Thymus (tissue), 2 donors: Measurements from ENCODE around the gene STRA6. TPM values are rescaled to one million over a fixed set of nuclear protein-coding genes. Genes with fewer than 3 reads are reported as not detected.

Experiments used
- polyA plus RNA-seq: library from polyadenylated mRNA; stranded (reverse); fragments of 200-250 nt; gene quantifications from one replicate; pipeline ENCODE4 v1.2.3, GENCODE V29; 2013
- total RNA-seq: library from RNA; stranded (reverse); fragments of 120-200 nt; gene quantifications from one replicate; pipeline ENCODE4 v1.2.4, GENCODE V29; 2013
- donor health status: healthy.

The STRA6 gene
- total and polyA plus RNA-seq, 2 donors = 0.68 to 2.6 TPM

Other genes starting within 250 kb of the STRA6 start
- gene STOML1, start 210.5 kb downstream of the STRA6 start, total RNA-seq = 13.0 TPM
- 19.1 TPM for gene STOML1, start 210.5 kb downstream of the STRA6 start, polyA plus RNA-seq
- gene PML, start 208.1 kb downstream of the STRA6 start, total RNA-seq = 13.0 TPM
- gene PML, start 208.1 kb downstream of the STRA6 start, polyA plus RNA-seq = 35.7 TPM
- gene GOLGA6A, start 120.2 kb downstream of the STRA6 start, total RNA-seq = 0.09 TPM
- 0.09 TPM for gene GOLGA6A, start 120.2 kb downstream of the STRA6 start, polyA plus RNA-seq
- gene ISLR2, start 72.2 kb downstream of the STRA6 start, total RNA-seq = 0.19 TPM
- 0.98 TPM for gene ISLR2, start 72.2 kb downstream of the STRA6 start, polyA plus RNA-seq
- gene ISLR, start 29.1 kb downstream of the STRA6 start, total RNA-seq = 6.9 TPM
- 11.0 TPM for gene ISLR, start 29.1 kb downstream of the STRA6 start, polyA plus RNA-seq
- gene CCDC33, start 33.5 kb upstream of the STRA6 start, total RNA-seq = 1.4 TPM
- gene CCDC33, start 33.5 kb upstream of the STRA6 start, polyA plus RNA-seq = 0.39 TPM
- 0.66 TPM for gene CYP11A1, start 164.9 kb upstream of the STRA6 start, total RNA-seq
- gene CYP11A1, start 164.9 kb upstream of the STRA6 start, polyA plus RNA-seq = 1.0 TPM
- 22.0 TPM for gene SEMA7A, start 231.2 kb upstream of the STRA6 start, total RNA-seq
- 12.3 TPM for gene SEMA7A, start 231.2 kb upstream of the STRA6 start, polyA plus RNA-seq